GM18907 (cell line): Measurements from ENCODE around the gene TTLL7.

Experiments used
- ATAC-seq: cut with Tn5 transposase; IDR thresholded peaks from one replicate; pipeline ENCODE4 v1.9.1; 2021; ENCODE audit warnings: mild to moderate bottlenecking, moderate library complexity; ENCODE audit not compliant: unreplicated experiment

TTLL7 gene

GRCh38 chr1:83887483-83887882, 111.4 kb downstream of the TTLL7 start:
- no peak for ATAC-seq

GRCh38 chr1:83883979-83884378, 115.0 kb downstream of the TTLL7 start:
- ATAC-seq: no peak

- no peak for ATAC-seq
Measured at GRCh38 chr1:83882906-83883305, 116.0 kb downstream of the TTLL7 start.

GRCh38 chr1:83872515-83872914, 126.4 kb downstream of the TTLL7 start:
- ATAC-seq: no peak

GRCh38 chr1:83864991-83865390, 133.9 kb downstream of the TTLL7 start:
- ATAC-seq: no peak

- peak; percentile 97 for ATAC-seq
Measured at GRCh38 chr1:83860490-83861221, 138.3 kb downstream of the TTLL7 start.

- ATAC-seq: no peak
Measured at GRCh38 chr1:83857716-83858115, 141.2 kb downstream of the TTLL7 start.

GRCh38 chr1:83857103-83857502, 141.8 kb downstream of the TTLL7 start:
- no peak for ATAC-seq

GRCh38 chr1:83856381-83856780, 142.6 kb downstream of the TTLL7 start:
- no peak for ATAC-seq

- no peak for ATAC-seq
Measured at GRCh38 chr1:83854456-83854855, 144.5 kb downstream of the TTLL7 start.

- ATAC-seq: no peak
Measured at GRCh38 chr1:83850834-83851233, 148.1 kb downstream of the TTLL7 start.

GRCh38 chr1:83849191-83850061, 149.5 kb downstream of the TTLL7 start:
- ATAC-seq: peak; percentile 60

GRCh38 chr1:83846138-83846537, 152.8 kb downstream of the TTLL7 start:
- no peak for ATAC-seq

- ATAC-seq: no peak
Measured at GRCh38 chr1:83845437-83846071, 153.4 kb downstream of the TTLL7 start.

GRCh38 chr1:83844546-83844945, 154.4 kb downstream of the TTLL7 start:
- ATAC-seq: no peak

GRCh38 chr1:83839566-83840173, 159.3 kb downstream of the TTLL7 start:
- ATAC-seq: no peak

- no peak for ATAC-seq
Measured at GRCh38 chr1:83838573-83838972, 160.4 kb downstream of the TTLL7 start.

GRCh38 chr1:83836543-83836942, 162.4 kb downstream of the TTLL7 start:
- ATAC-seq: no peak

GRCh38 chr1:83834621-83835264, 164.2 kb downstream of the TTLL7 start:
- ATAC-seq: no peak

GRCh38 chr1:83832194-83832593, 166.7 kb downstream of the TTLL7 start:
- ATAC-seq: no peak

GRCh38 chr1:83829106-83829505, 169.8 kb downstream of the TTLL7 start:
- no peak for ATAC-seq
